Stimulated activated CD4-positive, alpha-beta T cell treated with anti-CD3 and anti-CD28 coated beads, Interleukin-15, amount 100 ng/mL, for 48 hours (primary cell): ENCODE results near the gene MOCOS.
"Not testable (repeated sequence)": the region's sequence is repeated elsewhere in the genome, so short reads cannot be mapped to it uniquely, and the experiment has no call there.

Experiments used
- DNase-seq, 2 donors: peaks; one replicate each; pipeline ENCODE4 v3.0.0-alpha.2; 2020; ENCODE audit warnings: low read depth in 2 of 2

The MOCOS gene

GRCh38 chr18:36201765-36202164 is 14.5 kb downstream of the MOCOS start:
- no peak for DNase-seq

- no peak for DNase-seq
These were observed 16.1 kb downstream of the MOCOS start for GRCh38 chr18:36203360-36203895.

- no peak for DNase-seq
These were observed 17.9 kb downstream of the MOCOS start for GRCh38 chr18:36205166-36205565.

- no peak for DNase-seq
These were observed 20.0 kb downstream of the MOCOS start for GRCh38 chr18:36207303-36207702.

GRCh38 chr18:36207969-36208368 is 20.7 kb downstream of the MOCOS start:
- DNase-seq = not testable (repeated sequence)

- no peak for DNase-seq
These were observed 24.3 kb downstream of the MOCOS start for GRCh38 chr18:36211612-36212065.

GRCh38 chr18:36212301-36213171 is 25.2 kb downstream of the MOCOS start:
- DNase-seq = no peak

- DNase-seq = no peak
These were observed 27.5 kb downstream of the MOCOS start for GRCh38 chr18:36214811-36215210.

- DNase-seq = no peak
These were observed 28.3 kb downstream of the MOCOS start for GRCh38 chr18:36215577-36215976.

- DNase-seq = no peak
These were observed 30.1 kb downstream of the MOCOS start for GRCh38 chr18:36217348-36217747.

GRCh38 chr18:36229188-36229587 is 41.9 kb downstream of the MOCOS start:
- no peak for DNase-seq

- not testable (repeated sequence) for DNase-seq
These were observed 53.2 kb downstream of the MOCOS start for GRCh38 chr18:36240510-36240909.

- DNase-seq = no peak
These were observed 54.5 kb downstream of the MOCOS start for GRCh38 chr18:36241831-36242230.

GRCh38 chr18:36247036-36247435 is 59.7 kb downstream of the MOCOS start:
- DNase-seq = no peak

- no peak for DNase-seq
These were observed 62.1 kb downstream of the MOCOS start for GRCh38 chr18:36249392-36249791.

- DNase-seq = no peak
These were observed 63.5 kb downstream of the MOCOS start for GRCh38 chr18:36250827-36251226.

GRCh38 chr18:36255072-36255698 is 67.9 kb downstream of the MOCOS start:
- DNase-seq = no peak

- no peak for DNase-seq
These were observed 68.8 kb downstream of the MOCOS start for GRCh38 chr18:36256094-36256493.

- no peak for DNase-seq
These were observed 75.7 kb downstream of the MOCOS start for GRCh38 chr18:36262971-36263370.

GRCh38 chr18:36264283-36264682 is 77.0 kb downstream of the MOCOS start:
- DNase-seq = no peak

- no peak for DNase-seq
These were observed 77.7 kb downstream of the MOCOS start for GRCh38 chr18:36265015-36265414.

- no peak for DNase-seq
These were observed 81.9 kb downstream of the MOCOS start for GRCh38 chr18:36269157-36269556.

- DNase-seq = no peak
These were observed 83.9 kb downstream of the MOCOS start for GRCh38 chr18:36271153-36271552.
